A549 treated with dexamethasone at 1 μM for 4 hours (cell line): ENCODE measurements around the gene NAA11. TPM values are rescaled to one million over a fixed set of nuclear protein-coding genes. Genes with fewer than 3 reads are reported as not detected.

Experiments
- total RNA-seq: library from RNA; stranded (reverse); fragments of 200-300 nt; extraction: Qiagen RNA extraction; gene quantifications from 5 replicates; pipeline ENCODE4 v1.2.3, GENCODE V29; 2022

The NAA11 gene
- not detected in 5 replicates for total RNA-seq

GRCh38 chr4:79325864-79326328 is at the start of gene NAA11:
TSS of gene NAA11 (minus strand) at chr4:79326061. CDS start at chr4:79325877, 184 bp downstream.

Other genes starting within 250 kb of the NAA11 start
- gene GK2, start 82.2 kb upstream of the NAA11 start, total RNA-seq, result not detected in 5 replicates